Measurements from ENCODE around the gene VIL1.

Gene VIL1

DNA sequence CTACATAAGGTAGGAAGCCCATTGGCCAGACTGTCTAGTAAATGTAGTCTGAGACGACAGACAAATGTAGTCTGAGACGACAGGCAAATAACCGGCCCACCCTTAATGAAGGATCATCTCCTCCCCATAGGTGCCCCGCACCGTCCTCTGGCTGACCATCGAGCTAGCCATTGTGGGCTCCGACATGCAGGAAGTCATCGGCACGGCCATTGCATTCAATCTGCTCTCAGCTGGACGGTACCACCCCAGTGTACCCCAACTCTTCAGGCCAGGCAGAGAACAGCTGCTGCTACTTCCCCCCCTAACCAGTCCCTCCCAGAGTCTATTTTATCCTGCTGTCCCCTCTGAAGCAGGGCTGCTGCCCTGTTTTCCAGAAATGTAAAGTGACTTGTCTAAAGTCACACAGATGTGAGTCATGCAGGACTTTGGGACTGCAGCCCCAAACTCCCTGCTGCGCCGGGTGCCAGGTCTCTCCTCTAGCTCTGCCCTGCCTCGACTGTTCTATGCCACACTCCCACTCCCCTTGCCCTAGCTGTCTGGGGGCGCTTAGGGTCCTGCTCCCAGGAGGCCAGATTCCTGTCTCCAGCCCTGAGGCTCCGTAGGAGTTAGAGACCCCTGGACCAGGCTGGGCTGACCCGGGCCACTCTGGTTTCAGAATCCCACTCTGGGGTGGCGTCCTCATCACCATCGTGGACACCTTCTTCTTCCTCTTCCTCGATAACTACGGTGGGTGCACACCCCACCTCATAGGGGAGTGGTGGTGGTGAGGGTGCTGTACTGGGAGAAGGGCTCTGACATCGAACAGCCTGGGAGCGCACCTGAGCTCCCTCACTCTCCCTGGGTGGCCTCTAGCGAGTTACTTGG is 32.2 kb upstream of the VIL1 start:
- H3K27ac Mint-ChIP-seq, result peak overlapping the region; percentile 19 to 70 (median 63)
- H3K9me3 Mint-ChIP-seq, result no peaks in the 10 kb centered on the region
- H3K36me3 Mint-ChIP-seq (ENCODE audit: low read depth), result no peaks in the 10 kb centered on the region
- H3K4me1 Mint-ChIP-seq, result peaks cover 5% of the 10 kb centered on the region
- TF ChIP-seq, protein P1, sequence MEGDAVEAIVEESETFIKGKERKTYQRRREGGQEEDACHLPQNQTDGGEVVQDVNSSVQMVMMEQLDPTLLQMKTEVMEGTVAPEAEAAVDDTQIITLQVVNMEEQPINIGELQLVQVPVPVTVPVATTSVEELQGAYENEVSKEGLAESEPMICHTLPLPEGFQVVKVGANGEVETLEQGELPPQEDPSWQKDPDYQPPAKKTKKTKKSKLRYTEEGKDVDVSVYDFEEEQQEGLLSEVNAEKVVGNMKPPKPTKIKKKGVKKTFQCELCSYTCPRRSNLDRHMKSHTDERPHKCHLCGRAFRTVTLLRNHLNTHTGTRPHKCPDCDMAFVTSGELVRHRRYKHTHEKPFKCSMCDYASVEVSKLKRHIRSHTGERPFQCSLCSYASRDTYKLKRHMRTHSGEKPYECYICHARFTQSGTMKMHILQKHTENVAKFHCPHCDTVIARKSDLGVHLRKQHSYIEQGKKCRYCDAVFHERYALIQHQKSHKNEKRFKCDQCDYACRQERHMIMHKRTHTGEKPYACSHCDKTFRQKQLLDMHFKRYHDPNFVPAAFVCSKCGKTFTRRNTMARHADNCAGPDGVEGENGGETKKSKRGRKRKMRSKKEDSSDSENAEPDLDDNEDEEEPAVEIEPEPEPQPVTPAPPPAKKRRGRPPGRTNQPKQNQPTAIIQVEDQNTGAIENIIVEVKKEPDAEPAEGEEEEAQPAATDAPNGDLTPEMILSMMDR (IDR thresholded peaks at IDR 0.05; ENCODE audit: unreplicated experiment in 3 of 3), result no peak
- H3K4me3 Mint-ChIP-seq, result peak overlapping the region; percentile 67 to 75 (median 70)
- H3K27me3 Mint-ChIP-seq (ENCODE audit: low read depth), result peaks cover 7% of the 10 kb centered on the region

DNA sequence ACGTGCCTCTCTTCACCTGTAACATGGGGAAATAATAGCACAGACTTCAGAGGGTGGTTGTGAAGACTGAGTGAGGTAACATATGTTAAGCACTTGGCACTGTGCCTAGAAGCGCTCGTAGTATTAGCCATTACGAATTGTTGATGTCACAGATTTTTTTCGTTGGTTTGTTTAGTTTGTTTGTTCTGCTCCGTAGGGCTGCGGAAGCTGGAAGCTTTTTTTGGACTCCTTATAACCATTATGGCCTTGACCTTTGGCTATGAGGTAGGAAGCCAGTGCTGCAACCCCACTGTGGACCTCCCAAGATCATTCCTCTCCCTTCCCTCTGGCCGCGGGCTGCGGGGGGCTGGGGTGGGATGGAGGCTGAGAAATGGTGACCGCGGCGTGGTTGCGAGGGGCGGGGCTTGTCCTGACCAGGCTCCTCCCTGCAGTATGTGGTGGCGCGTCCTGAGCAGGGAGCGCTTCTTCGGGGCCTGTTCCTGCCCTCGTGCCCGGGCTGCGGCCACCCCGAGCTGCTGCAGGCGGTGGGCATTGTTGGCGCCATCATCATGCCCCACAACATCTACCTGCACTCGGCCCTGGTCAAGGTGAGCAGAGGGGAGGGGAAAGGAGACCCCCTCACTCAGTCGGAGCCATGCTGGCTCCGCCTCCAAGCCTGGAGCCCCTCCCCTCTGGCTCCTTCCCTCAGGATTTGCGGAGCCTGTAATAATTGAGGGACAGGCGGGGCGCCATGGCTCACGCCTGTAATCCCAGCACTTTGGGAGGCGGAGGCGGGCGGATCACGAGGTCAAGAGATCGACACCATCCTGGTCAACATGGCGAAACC is 31.3 kb upstream of the VIL1 start:
- TF ChIP-seq, protein P1 (IDR thresholded peaks at IDR 0.05; ENCODE audit: unreplicated experiment in 3 of 3), result no peak
- Mint-ChIP-seq H3K27ac (peak overlapping the region; percentile 19 to 70 (median 63)), H3K4me3 (peak overlapping the region; percentile 67 to 75 (median 70)), H3K27me3 (ENCODE audit: low read depth) (peaks cover 5% of the 10 kb centered on the region), H3K4me1 (peaks cover 5% of the 10 kb centered on the region), H3K9me3 (no peaks in the 10 kb centered on the region), H3K36me3 (ENCODE audit: low read depth) (no peaks in the 10 kb centered on the region)

DNA sequence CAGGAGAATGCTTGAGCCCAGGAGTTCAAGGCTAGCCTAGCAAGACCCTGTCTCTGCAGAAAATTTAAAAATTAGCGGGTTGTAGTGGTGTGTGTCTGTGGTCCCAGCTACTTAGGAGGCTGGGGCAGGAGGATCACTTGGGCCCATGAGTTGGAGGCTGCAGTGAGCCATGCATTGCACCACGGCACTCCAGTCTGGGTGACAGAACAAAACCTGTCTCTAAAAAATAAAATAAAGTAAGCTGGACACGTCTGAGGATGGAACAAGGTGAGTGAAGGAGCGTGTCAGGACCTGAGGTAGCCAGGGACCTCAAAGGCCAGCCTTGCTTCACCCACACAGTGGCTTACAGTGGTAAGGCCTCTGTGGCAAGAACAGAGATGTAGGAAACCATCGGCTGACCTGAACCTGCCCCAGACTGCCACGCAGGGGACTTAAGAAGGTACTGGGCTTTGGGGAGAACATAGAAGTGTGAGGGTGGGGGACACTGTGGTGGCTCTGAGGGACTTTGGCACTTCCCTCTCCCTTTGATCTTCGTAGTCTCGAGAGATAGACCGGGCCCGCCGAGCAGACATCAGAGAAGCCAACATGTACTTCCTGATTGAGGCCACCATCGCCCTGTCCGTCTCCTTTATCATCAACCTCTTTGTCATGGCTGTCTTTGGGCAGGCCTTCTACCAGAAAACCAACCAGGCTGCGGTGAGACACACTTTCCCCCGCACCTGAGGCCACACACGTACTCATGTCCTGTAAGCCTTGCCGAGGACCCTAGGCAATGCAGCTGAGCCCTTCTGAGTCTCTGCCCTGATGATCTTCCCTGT is 29.4 kb upstream of the VIL1 start:
- Mint-ChIP-seq H3K27ac (peak overlapping the region; percentile 7 to 66 (median 25)), H3K27me3 (ENCODE audit: low read depth) (no peaks in the 10 kb centered on the region), H3K4me1 (peaks cover 5% of the 10 kb centered on the region), H3K9me3 (no peaks in the 10 kb centered on the region), H3K36me3 (ENCODE audit: low read depth) (no peaks in the 10 kb centered on the region), H3K4me3 (no peak overlapping the region)
- TF ChIP-seq, protein P1 (IDR thresholded peaks at IDR 0.05; ENCODE audit: unreplicated experiment in 3 of 3), result no peak

DNA sequence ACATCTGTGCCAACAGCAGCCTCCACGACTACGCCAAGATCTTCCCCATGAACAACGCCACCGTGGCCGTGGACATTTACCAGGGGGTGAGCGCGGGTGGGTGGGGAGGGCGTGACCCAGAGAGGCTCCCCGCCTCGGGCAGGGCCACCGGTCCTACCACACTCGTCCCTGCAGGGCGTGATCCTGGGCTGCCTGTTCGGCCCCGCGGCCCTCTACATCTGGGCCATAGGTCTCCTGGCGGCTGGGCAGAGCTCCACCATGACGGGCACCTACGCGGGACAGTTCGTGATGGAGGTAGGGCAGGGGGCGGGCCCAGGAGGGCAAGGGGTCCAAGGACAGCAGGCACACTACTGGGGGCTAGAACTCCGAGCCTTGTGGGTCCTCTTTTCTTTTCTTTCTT is 27.7 kb upstream of the VIL1 start:
- Mint-ChIP-seq H3K4me1 (peaks cover 10% of the 10 kb centered on the region), H3K36me3 (ENCODE audit: low read depth) (no peaks in the 10 kb centered on the region), H3K9me3 (no peaks in the 10 kb centered on the region), H3K27me3 (ENCODE audit: low read depth) (peaks cover 5% of the 10 kb centered on the region), H3K4me3 (no peak overlapping the region), H3K27ac (no peak overlapping the region)
- TF ChIP-seq, protein P1 (IDR thresholded peaks at IDR 0.05; ENCODE audit: unreplicated experiment in 3 of 3), result no peak

DNA sequence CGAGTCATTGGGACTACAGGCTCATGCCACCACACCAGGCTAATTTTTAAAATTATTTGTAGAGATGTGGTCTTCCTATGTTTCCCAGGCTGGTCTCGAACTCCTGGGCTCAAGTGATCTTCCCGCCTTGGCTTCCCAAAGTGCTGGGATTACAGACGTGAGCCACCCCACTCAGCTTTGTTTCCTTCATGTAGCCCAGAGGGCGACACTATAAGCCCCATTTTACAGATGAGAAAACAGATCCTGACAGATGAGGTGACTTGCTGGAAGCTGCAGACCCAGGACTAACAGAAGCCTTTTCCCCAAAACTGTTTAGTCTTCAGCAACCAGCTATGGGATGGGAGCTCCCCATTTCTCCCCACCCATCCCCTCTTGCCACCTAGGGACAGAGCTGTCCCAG is 26.5 kb upstream of the VIL1 start:
- Mint-ChIP-seq H3K36me3 (ENCODE audit: low read depth) (no peaks in the 10 kb centered on the region), H3K27ac (no peak overlapping the region), H3K4me1 (peaks cover 17% of the 10 kb centered on the region), H3K9me3 (no peaks in the 10 kb centered on the region), H3K4me3 (no peak overlapping the region), H3K27me3 (ENCODE audit: low read depth) (peaks cover 14% of the 10 kb centered on the region)
- TF ChIP-seq, protein P1 (IDR thresholded peaks at IDR 0.05; ENCODE audit: unreplicated experiment in 3 of 3), result no peak
